A673 (cell line): Measurements from ENCODE around the gene BCAR1. TPM values are rescaled to one million over a fixed set of nuclear protein-coding genes. Genes with fewer than 3 reads are reported as not detected.

ENCODE experiments used
- BruUV-seq: library from RNA; stranded (reverse); fragments of 400-500 nt; replicated peaks from 2 replicates; lab custom pipeline; 2021; lab: Mats Ljungman, UMichigan
- CTCF ChIA-PET: fragments of 300-600 bp; sonication (Branson Sonifier 250); formaldehyde crosslinking; loops from one replicate; lab custom pipeline; 2022; ENCODE audit warnings: antibody characterized with exemption; lab: Charles Lee
- POLR2A ChIA-PET: fragments of 300-600 bp; sonication (Branson Sonifier 250); formaldehyde crosslinking; loops from one replicate; lab custom pipeline; 2022; ENCODE audit warnings: antibody characterized with exemption; ENCODE audit not compliant: low non-redundant PET; lab: Charles Lee
- DNase-seq: peaks from one replicate; pipeline ENCODE4 v3.0.0-alpha.2; 2015; ENCODE audit warnings: low spot score
- H3K27ac ChIP-seq: fragments of 200-600 bp; sonication (generic); 2 replicates; pipeline ENCODE4 v1.5.1; 2016; ENCODE audit warnings: mixed run types, low read depth, mild to moderate bottlenecking, mixed read lengths, antibody characterized with exemption, low read length; ENCODE audit not compliant: poor library complexity, severe bottlenecking
- H3K27me3 ChIP-seq: fragments of 200-600 bp; sonication (generic); replicated peaks from 2 replicates; pipeline ENCODE4 v1.6.1; 2017; ENCODE audit warnings: mixed run types, low read depth, mild to moderate bottlenecking, mixed read lengths, antibody characterized with exemption, low read length; ENCODE audit not compliant: insufficient read depth, poor library complexity
- H3K36me3 ChIP-seq: fragments of 200-600 bp; sonication (generic); 2 replicates; pipeline ENCODE4 v1.6.1; 2016; ENCODE audit warnings: mixed run types, mild to moderate bottlenecking, mixed read lengths, antibody characterized with exemption, low read length; ENCODE audit not compliant: insufficient read depth, poor library complexity, severe bottlenecking
- H3K4me1 ChIP-seq: fragments of 200-600 bp; sonication (generic); 2 replicates; pipeline ENCODE4 v1.6.1; 2017; ENCODE audit warnings: mixed run types, mild to moderate bottlenecking, mixed read lengths, antibody characterized with exemption, low read length; ENCODE audit not compliant: insufficient read depth, poor library complexity, severe bottlenecking
- H3K4me3 ChIP-seq: fragments of 200-600 bp; sonication (generic); 2 replicates; pipeline ENCODE4 v1.5.1; 2016; ENCODE audit warnings: low read depth, mixed run types, mild to moderate bottlenecking, mixed read lengths, low read length; ENCODE audit not compliant: poor library complexity, severe bottlenecking
- H3K9me3 ChIP-seq: fragments of 200-600 bp; sonication (generic); 2 replicates; pipeline ENCODE4 v1.6.1; 2016; ENCODE audit warnings: mixed run types, low read depth, mild to moderate bottlenecking, mixed read lengths, antibody characterized with exemption, low read length; ENCODE audit not compliant: poor library complexity, severe bottlenecking
- EZH2 ChIP-seq: fragments of 200-600 bp; sonication (generic); IDR thresholded peaks from 2 replicates; pipeline ENCODE4 v1.6.1; 2017; ENCODE audit warnings: borderline replicate concordance, low read depth, mild to moderate bottlenecking, mixed read lengths, antibody characterized with exemption, low read length; ENCODE audit not compliant: poor library complexity, severe bottlenecking
- intact Hi-C: fragments of 100-400 bp; cut with micrococcal nuclease; formaldehyde crosslinking; loops from one replicate; pipeline ENCODE4 v1.10.0; 2022; ENCODE audit not compliant: unreplicated experiment
- total RNA-seq: library from RNA; stranded (reverse); gene quantifications from 2 replicates; pipeline ENCODE4 v1.2.3, GENCODE V29; 2021
- TF ChIP-seq, protein P1 (sequence below): fragments of 300-800, 200-600 bp; sonication (generic); conservative IDR thresholded peaks from 2 replicates; pipeline ENCODE4 v1.5.1; 2017; ENCODE audit warnings: low read depth, mild to moderate bottlenecking, antibody characterized with exemption, low read length, moderate library complexity, mixed read lengths

The BCAR1 gene
- total RNA-seq, 1 experiment from 2014 or later = 42.2 TPM

DNA sequence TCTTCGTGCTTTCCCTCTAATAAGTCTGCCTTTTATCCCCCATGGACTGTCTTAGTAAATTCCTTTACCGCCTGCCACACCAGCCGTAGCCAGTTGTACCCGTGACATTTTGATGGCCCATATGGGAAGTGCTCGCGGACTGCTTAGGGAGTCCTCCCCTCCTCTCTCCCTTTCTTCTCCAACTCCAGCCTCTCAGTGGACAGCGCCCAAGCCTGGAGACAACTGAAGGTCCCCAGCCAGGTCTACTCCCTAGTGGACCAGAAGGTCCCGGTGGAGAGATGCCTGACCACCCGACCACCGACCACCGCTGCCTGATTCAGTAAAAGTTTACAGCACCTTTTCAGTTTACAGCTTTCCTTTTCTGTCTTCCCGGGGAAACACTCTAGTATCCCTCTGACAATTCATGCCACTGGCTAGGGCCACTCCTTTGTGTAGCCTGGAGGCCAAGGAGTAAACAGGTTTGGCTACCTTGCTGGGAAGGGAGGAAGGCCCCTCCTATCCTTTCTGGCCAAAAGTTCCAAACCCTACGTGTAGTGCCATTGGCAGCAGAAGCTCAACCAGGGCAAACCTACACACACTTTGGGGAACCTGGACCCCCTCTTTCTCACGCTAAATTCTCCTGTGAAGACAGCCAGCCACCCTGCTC lies 62.5 kb downstream of the BCAR1 start:
- H3K4me1 ChIP-seq = no peaks in the 10 kb centered on the region
- TF ChIP-seq, protein P1, sequence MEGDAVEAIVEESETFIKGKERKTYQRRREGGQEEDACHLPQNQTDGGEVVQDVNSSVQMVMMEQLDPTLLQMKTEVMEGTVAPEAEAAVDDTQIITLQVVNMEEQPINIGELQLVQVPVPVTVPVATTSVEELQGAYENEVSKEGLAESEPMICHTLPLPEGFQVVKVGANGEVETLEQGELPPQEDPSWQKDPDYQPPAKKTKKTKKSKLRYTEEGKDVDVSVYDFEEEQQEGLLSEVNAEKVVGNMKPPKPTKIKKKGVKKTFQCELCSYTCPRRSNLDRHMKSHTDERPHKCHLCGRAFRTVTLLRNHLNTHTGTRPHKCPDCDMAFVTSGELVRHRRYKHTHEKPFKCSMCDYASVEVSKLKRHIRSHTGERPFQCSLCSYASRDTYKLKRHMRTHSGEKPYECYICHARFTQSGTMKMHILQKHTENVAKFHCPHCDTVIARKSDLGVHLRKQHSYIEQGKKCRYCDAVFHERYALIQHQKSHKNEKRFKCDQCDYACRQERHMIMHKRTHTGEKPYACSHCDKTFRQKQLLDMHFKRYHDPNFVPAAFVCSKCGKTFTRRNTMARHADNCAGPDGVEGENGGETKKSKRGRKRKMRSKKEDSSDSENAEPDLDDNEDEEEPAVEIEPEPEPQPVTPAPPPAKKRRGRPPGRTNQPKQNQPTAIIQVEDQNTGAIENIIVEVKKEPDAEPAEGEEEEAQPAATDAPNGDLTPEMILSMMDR = no peak
- no peak for TF ChIP-seq EZH2
- H3K27me3 ChIP-seq = no peaks in the 10 kb centered on the region
- BruUV-seq = no TSS peak
- no peaks in the 10 kb centered on the region for H3K36me3 ChIP-seq
- H3K4me3 ChIP-seq = no peak overlapping the region
- no peak for DNase-seq
- POLR2A ChIA-PET = no interaction called here
- CTCF ChIA-PET = no interaction called here
- intact Hi-C loops = no loop called here
- no peak overlapping the region for H3K27ac ChIP-seq
- no peaks in the 10 kb centered on the region for H3K9me3 ChIP-seq

DNA sequence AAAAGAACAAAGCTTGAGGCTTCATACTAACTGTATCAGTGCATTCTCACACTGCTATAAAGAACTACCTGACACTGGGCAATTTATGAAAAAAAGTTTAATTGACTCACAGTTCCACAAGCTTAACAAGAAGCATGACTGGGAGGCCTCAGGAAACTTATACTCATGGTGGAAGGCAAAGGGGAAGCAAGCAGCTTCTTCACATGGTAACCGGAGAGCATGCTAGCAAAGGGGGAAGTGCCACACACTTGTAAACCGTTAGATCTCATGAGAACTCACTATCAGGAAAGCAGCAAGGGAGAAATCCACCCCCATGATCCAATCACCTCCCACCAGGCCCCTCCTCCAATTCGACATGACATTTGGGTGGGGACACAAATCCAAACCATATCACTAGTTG lies 69.8 kb downstream of the BCAR1 start:
- no peaks in the 10 kb centered on the region for H3K36me3 ChIP-seq
- POLR2A ChIA-PET = no interaction called here
- no peaks in the 10 kb centered on the region for H3K27me3 ChIP-seq
- no peaks in the 10 kb centered on the region for H3K4me1 ChIP-seq
- H3K27ac ChIP-seq = no peak overlapping the region
- peaks cover 12% of the 10 kb centered on the region for H3K9me3 ChIP-seq
- no TSS peak for BruUV-seq
- H3K4me3 ChIP-seq = no peak overlapping the region
- intact Hi-C loops = no loop called here
- no peak for DNase-seq
- TF ChIP-seq, protein P1 = no peak
- TF ChIP-seq EZH2 = no peak
- CTCF ChIA-PET = no interaction called here

DNA sequence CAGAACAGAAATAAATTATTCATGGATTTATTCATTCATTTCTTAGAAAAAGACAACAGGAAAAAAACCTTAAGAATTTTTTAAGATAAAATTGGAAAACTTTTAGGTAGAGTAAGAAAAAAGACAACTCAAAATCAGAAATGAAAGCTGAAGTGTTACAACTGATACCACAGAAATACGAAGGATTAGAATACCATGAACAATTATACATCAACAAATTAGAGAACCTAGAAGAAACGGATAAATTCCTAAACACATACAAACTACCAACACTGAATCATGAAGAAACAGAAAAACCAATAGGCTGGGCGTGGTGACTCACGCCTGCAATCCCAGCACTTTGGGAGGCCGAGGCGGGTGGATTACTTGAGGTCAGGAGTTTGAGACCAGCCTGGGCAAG lies 72.2 kb downstream of the BCAR1 start:
- H3K27me3 ChIP-seq = no peaks in the 10 kb centered on the region
- no peaks in the 10 kb centered on the region for H3K36me3 ChIP-seq
- H3K4me1 ChIP-seq = no peaks in the 10 kb centered on the region
- H3K27ac ChIP-seq = no peak overlapping the region
- CTCF ChIA-PET = no interaction called here
- peaks cover 29% of the 10 kb centered on the region for H3K9me3 ChIP-seq
- BruUV-seq = no TSS peak
- intact Hi-C loops = no loop called here
- no peak for TF ChIP-seq EZH2
- TF ChIP-seq, protein P1 = no peak
- POLR2A ChIA-PET = no interaction called here
- no peak for DNase-seq
- H3K4me3 ChIP-seq = no peak overlapping the region

Other genes starting within 250 kb of the BCAR1 start
- gene LDHD, start 134.8 kb downstream of the BCAR1 start, total RNA-seq = 0.39 TPM in 1 of 2 replicates, not detected in the other
- 22.6 and 23.3 TPM in 2 replicates for gene ZFP1, start 103.1 kb downstream of the BCAR1 start, total RNA-seq
- not detected in 2 replicates for gene CTRB2, start 44.5 kb downstream of the BCAR1 start, total RNA-seq
- not detected in 2 replicates for gene CTRB1, start 32.6 kb downstream of the BCAR1 start, total RNA-seq
- 89.5 and 97.6 TPM in 2 replicates for gene CFDP1, start 181.9 kb upstream of the BCAR1 start, total RNA-seq
- 25.9 and 30.4 TPM in 2 replicates for gene TMEM170A, start 213.1 kb upstream of the BCAR1 start, total RNA-seq
- gene CHST6, start 243.8 kb upstream of the BCAR1 start, total RNA-seq = 4.5 and 5.0 TPM in 2 replicates